HEK293 (cell line): ENCODE results near the gene ERFE.

Experiments
- CTCF ChIA-PET: fragments of 350-600 bp; formaldehyde crosslinking; extraction: SDS; loops from one replicate; lab custom pipeline; 2021; ENCODE audit warnings: antibody characterized with exemption; lab: Yijun Ruan, JAX
- POLR2A ChIA-PET: fragments of 300-600 bp; formaldehyde crosslinking; extraction: SDS; loops from one replicate; lab custom pipeline; 2020; ENCODE audit warnings: antibody characterized with exemption, inconsistent platforms; lab: Yijun Ruan, JAX
- H3K27ac ChIP-seq: fragments of 200-500 bp; sonication (Bioruptor generic); 2 replicates; pipeline ENCODE4 v1.5.1; 2014; ENCODE audit warnings: low read depth, low read length, control low read depth, inconsistent platforms; ENCODE audit errors: extremely low read depth
- H3K36me3 ChIP-seq, 2 experiments: fragments of 200-500 bp in 1 of 2; sonication (Bioruptor generic) in 1 of 2; 1 replicate in 1 of 2; 2 replicates in 1 of 2; pipeline ENCODE4 v1.5.1; 2014 to 2017; ENCODE audit warnings: inconsistent platforms in 2 of 2, low read length in 2 of 2; ENCODE audit not compliant: control insufficient read depth in 2 of 2, insufficient read depth in 1 of 2
- H3K4me1 ChIP-seq: fragments of 200-500 bp; sonication (Bioruptor generic); 2 replicates; pipeline ENCODE4 v1.5.1; 2014; ENCODE audit warnings: mild to moderate bottlenecking, low read length, inconsistent platforms; ENCODE audit not compliant: control insufficient read depth, insufficient read depth
- H3K4me3 ChIP-seq: 2 replicates; pipeline ENCODE4 v1.5.1; 2011; ENCODE audit warnings: low read depth, mild to moderate bottlenecking, control low read depth, low read length, moderate library complexity
- H3K9me3 ChIP-seq: fragments of 200-500 bp; sonication (Bioruptor generic); 2 replicates; pipeline ENCODE4 v1.5.1; 2014; ENCODE audit warnings: low read depth, low read length, inconsistent platforms; ENCODE audit not compliant: control insufficient read depth, insufficient read depth
- HOXC10 ChIP-seq: sonication (generic); formaldehyde crosslinking; IDR thresholded peaks from 2 replicates; pipeline ENCODE4 v1.8.1; 2023; ENCODE audit warnings: mild to moderate bottlenecking, missing genetic modification reagents
- KLF9 ChIP-seq: fragments of 450-650 bp; formaldehyde crosslinking; IDR thresholded peaks from 2 replicates; pipeline ENCODE4 v1.5.1; 2016; ENCODE audit warnings: missing biosample characterization, missing genetic modification characterization, low read depth
- OVOL3 ChIP-seq: fragments of 450-650 bp; formaldehyde crosslinking; IDR thresholded peaks from 2 replicates; pipeline ENCODE4 v1.5.1; 2016; ENCODE audit warnings: missing biosample characterization, missing genetic modification characterization
- SCRT2 ChIP-seq: fragments of 450-650 bp; formaldehyde crosslinking; IDR thresholded peaks from 2 replicates; pipeline ENCODE4 v1.5.1; 2016; ENCODE audit warnings: missing biosample characterization, missing genetic modification characterization
- ZFP3 ChIP-seq: fragments of 450-650 bp; formaldehyde crosslinking; IDR thresholded peaks from 2 replicates; pipeline ENCODE4 v1.5.1; 2016; ENCODE audit warnings: low read depth, missing biosample characterization, missing genetic modification characterization
- ZFP69B ChIP-seq: fragments of 450-650 bp; formaldehyde crosslinking; IDR thresholded peaks from 2 replicates; pipeline ENCODE4 v1.5.1; 2016; ENCODE audit warnings: missing biosample characterization, missing genetic modification characterization
- ZNF112 ChIP-seq: fragments of 450-650 bp; formaldehyde crosslinking; IDR thresholded peaks from 2 replicates; pipeline ENCODE4 v1.5.0; 2017; ENCODE audit warnings: missing biosample characterization, missing genetic modification characterization
- ZNF184 ChIP-seq: fragments of 450-650 bp; IDR thresholded peaks from 2 replicates; pipeline ENCODE4 v1.5.1; 2018; ENCODE audit warnings: missing biosample characterization, mild to moderate bottlenecking, missing genetic modification characterization
- ZNF211 ChIP-seq: fragments of 450-650 bp; formaldehyde crosslinking; IDR thresholded peaks from 2 replicates; pipeline ENCODE4 v1.5.1; 2016; ENCODE audit warnings: low read depth, missing biosample characterization, missing genetic modification characterization
- ZNF221 ChIP-seq: fragments of 450-650 bp; formaldehyde crosslinking; IDR thresholded peaks from 2 replicates; pipeline ENCODE4 v1.5.1; 2017; ENCODE audit warnings: missing biosample characterization, missing genetic modification characterization, borderline replicate concordance
- ZNF521 ChIP-seq: fragments of 450-650 bp; formaldehyde crosslinking; IDR thresholded peaks from 2 replicates; pipeline ENCODE4 v1.5.1; 2017; ENCODE audit warnings: missing biosample characterization, mild to moderate bottlenecking, missing genetic modification characterization
- ZNF544 ChIP-seq: fragments of 450-650 bp; formaldehyde crosslinking; IDR thresholded peaks from 2 replicates; pipeline ENCODE4 v1.5.0; 2017; ENCODE audit warnings: missing biosample characterization, missing genetic modification characterization
- ZNF561 ChIP-seq: fragments of 450-650 bp; IDR thresholded peaks from 2 replicates; pipeline ENCODE4 v1.5.1; 2018; ENCODE audit warnings: missing biosample characterization, missing genetic modification characterization, borderline replicate concordance
- ZNF664 ChIP-seq: fragments of 450-650 bp; formaldehyde crosslinking; IDR thresholded peaks from 2 replicates; pipeline ENCODE4 v1.5.1; 2016; ENCODE audit warnings: missing biosample characterization, missing genetic modification characterization
- ZNF791 ChIP-seq: fragments of 450-650 bp; formaldehyde crosslinking; IDR thresholded peaks from 2 replicates; pipeline ENCODE4 v1.5.1; 2016; ENCODE audit warnings: missing biosample characterization, missing genetic modification characterization
- TF ChIP-seq, protein P1 (sequence below): fragments of 450-650 bp; formaldehyde crosslinking; IDR thresholded peaks from 2 replicates; pipeline ENCODE4 v1.5.1; 2016; ENCODE audit warnings: missing biosample characterization, missing genetic modification characterization
- TF ChIP-seq, protein P2 (sequence below): fragments of 450-650 bp; formaldehyde crosslinking; conservative IDR thresholded peaks from 2 replicates; pipeline ENCODE4 v1.5.1; 2016; ENCODE audit warnings: low read depth, missing biosample characterization, missing genetic modification characterization
- TF ChIP-seq, protein P3 (sequence below): fragments of 450-650 bp; formaldehyde crosslinking; conservative IDR thresholded peaks from 2 replicates; pipeline ENCODE4 v1.5.1; 2016; ENCODE audit warnings: low read depth, missing biosample characterization, missing genetic modification characterization
- TF ChIP-seq, protein P4 (sequence below): fragments of 450-650 bp; formaldehyde crosslinking; IDR thresholded peaks from 2 replicates; pipeline ENCODE4 v1.5.1; 2017; ENCODE audit warnings: missing biosample characterization, missing genetic modification characterization
- TF ChIP-seq, protein P5 (sequence below): fragments of 450-650 bp; formaldehyde crosslinking; IDR thresholded peaks from 2 replicates; pipeline ENCODE4 v1.5.1; 2016; ENCODE audit warnings: missing biosample characterization, missing genetic modification characterization

ERFE gene

DNA sequence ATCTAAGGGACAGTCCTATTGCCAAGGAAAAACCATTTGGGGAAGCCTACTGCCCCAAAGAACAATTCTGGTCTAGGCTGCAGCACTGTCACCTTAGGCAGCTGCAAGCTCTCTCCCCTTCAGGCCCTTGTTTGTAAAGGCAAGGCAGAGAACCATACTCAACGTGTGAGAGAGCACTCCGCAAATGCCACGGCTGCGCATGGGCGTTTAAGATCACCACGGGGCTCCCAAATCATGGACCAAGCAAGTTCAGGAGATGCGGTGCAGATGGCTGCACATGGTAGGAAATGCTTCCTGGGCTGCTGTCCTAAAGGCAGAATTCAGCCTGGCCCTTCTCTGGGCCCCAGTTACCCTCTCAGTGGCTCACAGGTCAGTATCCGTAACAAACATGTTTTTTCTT lies 15.5 kb downstream of the ERFE start:
- H3K4me3 ChIP-seq: no peak overlapping the region
- CTCF ChIA-PET: interaction anchor here (0.6 to 0.7 kb wide), 2 partner anchors 88 to 90 kb away, joined by 3 to 5 read pairs; no protein-coding TSS in a partner anchor
- no peak overlapping the region for H3K27ac ChIP-seq
- no peaks in the 10 kb centered on the region for H3K9me3 ChIP-seq
- POLR2A ChIA-PET: interaction anchor here (0.8 kb wide), 1 partner anchor 65 kb away, joined by 3 read pairs; the partner anchor contains the start of gene HES6
- no peak for TF ChIP-seq ZNF221 (tag by site-specific recombination)
- TF ChIP-seq ZNF544: no peak
- TF ChIP-seq, protein P1, sequence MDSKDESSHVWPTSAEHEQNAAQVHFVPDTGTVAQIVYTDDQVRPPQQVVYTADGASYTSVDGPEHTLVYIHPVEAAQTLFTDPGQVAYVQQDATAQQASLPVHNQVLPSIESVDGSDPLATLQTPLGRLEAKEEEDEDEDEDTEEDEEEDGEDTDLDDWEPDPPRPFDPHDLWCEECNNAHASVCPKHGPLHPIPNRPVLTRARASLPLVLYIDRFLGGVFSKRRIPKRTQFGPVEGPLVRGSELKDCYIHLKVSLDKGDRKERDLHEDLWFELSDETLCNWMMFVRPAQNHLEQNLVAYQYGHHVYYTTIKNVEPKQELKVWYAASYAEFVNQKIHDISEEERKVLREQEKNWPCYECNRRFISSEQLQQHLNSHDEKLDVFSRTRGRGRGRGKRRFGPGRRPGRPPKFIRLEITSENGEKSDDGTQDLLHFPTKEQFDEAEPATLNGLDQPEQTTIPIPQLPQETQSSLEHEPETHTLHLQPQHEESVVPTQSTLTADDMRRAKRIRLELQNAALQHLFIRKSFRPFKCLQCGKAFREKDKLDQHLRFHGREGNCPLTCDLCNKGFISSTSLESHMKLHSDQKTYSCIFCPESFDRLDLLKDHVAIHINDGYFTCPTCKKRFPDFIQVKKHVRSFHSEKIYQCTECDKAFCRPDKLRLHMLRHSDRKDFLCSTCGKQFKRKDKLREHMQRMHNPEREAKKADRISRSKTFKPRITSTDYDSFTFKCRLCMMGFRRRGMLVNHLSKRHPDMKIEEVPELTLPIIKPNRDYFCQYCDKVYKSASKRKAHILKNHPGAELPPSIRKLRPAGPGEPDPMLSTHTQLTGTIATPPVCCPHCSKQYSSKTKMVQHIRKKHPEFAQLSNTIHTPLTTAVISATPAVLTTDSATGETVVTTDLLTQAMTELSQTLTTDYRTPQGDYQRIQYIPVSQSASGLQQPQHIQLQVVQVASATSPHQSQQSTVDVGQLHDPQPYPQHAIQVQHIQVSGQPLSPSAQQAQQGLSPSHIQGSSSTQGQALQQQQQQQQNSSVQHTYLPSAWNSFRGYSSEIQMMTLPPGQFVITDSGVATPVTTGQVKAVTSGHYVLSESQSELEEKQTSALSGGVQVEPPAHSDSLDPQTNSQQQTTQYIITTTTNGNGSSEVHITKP: no peak
- TF ChIP-seq, protein P2, sequence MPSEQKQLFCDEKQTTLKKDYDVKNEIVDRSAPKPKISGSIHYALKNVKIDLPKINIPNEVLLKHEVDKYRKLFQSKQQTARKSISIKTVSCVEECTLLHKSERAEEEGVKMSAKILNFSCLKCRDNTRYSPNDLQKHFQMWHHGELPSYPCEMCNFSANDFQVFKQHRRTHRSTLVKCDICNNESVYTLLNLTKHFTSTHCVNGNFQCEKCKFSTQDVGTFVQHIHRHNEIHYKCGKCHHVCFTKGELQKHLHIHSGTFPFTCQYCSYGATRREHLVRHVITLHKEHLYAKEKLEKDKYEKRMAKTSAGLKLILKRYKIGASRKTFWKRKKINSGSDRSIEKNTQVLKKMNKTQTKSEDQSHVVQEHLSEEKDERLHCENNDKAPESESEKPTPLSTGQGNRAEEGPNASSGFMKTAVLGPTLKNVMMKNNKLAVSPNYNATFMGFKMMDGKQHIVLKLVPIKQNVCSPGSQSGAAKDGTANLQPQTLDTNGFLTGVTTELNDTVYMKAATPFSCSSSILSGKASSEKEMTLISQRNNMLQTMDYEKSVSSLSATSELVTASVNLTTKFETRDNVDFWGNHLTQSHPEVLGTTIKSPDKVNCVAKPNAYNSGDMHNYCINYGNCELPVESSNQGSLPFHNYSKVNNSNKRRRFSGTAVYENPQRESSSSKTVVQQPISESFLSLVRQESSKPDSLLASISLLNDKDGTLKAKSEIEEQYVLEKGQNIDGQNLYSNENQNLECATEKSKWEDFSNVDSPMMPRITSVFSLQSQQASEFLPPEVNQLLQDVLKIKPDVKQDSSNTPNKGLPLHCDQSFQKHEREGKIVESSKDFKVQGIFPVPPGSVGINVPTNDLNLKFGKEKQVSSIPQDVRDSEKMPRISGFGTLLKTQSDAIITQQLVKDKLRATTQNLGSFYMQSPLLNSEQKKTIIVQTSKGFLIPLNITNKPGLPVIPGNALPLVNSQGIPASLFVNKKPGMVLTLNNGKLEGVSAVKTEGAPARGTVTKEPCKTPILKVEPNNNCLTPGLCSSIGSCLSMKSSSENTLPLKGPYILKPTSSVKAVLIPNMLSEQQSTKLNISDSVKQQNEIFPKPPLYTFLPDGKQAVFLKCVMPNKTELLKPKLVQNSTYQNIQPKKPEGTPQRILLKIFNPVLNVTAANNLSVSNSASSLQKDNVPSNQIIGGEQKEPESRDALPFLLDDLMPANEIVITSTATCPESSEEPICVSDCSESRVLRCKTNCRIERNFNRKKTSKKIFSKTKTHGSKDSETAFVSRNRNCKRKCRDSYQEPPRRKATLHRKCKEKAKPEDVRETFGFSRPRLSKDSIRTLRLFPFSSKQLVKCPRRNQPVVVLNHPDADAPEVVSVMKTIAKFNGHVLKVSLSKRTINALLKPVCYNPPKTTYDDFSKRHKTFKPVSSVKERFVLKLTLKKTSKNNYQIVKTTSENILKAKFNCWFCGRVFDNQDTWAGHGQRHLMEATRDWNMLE (tag by site-specific recombination): no peak
- no peak for TF ChIP-seq ZNF561 (tag by site-specific recombination)
- TF ChIP-seq, protein P3, sequence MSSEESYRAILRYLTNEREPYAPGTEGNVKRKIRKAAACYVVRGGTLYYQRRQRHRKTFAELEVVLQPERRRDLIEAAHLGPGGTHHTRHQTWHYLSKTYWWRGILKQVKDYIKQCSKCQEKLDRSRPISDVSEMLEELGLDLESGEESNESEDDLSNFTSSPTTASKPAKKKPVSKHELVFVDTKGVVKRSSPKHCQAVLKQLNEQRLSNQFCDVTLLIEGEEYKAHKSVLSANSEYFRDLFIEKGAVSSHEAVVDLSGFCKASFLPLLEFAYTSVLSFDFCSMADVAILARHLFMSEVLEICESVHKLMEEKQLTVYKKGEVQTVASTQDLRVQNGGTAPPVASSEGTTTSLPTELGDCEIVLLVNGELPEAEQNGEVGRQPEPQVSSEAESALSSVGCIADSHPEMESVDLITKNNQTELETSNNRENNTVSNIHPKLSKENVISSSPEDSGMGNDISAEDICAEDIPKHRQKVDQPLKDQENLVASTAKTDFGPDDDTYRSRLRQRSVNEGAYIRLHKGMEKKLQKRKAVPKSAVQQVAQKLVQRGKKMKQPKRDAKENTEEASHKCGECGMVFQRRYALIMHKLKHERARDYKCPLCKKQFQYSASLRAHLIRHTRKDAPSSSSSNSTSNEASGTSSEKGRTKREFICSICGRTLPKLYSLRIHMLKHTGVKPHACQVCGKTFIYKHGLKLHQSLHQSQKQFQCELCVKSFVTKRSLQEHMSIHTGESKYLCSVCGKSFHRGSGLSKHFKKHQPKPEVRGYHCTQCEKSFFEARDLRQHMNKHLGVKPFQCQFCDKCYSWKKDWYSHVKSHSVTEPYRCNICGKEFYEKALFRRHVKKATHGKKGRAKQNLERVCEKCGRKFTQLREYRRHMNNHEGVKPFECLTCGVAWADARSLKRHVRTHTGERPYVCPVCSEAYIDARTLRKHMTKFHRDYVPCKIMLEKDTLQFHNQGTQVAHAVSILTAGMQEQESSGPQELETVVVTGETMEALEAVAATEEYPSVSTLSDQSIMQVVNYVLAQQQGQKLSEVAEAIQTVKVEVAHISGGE (tag by site-specific recombination): no peak
- no peak for TF ChIP-seq OVOL3 (tag by site-specific recombination)
- TF ChIP-seq, protein P4, sequence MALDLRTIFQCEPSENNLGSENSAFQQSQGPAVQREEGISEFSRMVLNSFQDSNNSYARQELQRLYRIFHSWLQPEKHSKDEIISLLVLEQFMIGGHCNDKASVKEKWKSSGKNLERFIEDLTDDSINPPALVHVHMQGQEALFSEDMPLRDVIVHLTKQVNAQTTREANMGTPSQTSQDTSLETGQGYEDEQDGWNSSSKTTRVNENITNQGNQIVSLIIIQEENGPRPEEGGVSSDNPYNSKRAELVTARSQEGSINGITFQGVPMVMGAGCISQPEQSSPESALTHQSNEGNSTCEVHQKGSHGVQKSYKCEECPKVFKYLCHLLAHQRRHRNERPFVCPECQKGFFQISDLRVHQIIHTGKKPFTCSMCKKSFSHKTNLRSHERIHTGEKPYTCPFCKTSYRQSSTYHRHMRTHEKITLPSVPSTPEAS (tag by site-specific recombination): no peak
- no peak for TF ChIP-seq ZNF664 (tag by site-specific recombination)
- no peak for TF ChIP-seq ZNF184 (tag by site-specific recombination)
- TF ChIP-seq ZNF211 (tag by site-specific recombination): no peak
- no peak for TF ChIP-seq SCRT2 (tag by site-specific recombination)
- no peak for TF ChIP-seq ZNF112
- TF ChIP-seq ZNF791 (tag by site-specific recombination): no peak
- TF ChIP-seq, protein P5, sequence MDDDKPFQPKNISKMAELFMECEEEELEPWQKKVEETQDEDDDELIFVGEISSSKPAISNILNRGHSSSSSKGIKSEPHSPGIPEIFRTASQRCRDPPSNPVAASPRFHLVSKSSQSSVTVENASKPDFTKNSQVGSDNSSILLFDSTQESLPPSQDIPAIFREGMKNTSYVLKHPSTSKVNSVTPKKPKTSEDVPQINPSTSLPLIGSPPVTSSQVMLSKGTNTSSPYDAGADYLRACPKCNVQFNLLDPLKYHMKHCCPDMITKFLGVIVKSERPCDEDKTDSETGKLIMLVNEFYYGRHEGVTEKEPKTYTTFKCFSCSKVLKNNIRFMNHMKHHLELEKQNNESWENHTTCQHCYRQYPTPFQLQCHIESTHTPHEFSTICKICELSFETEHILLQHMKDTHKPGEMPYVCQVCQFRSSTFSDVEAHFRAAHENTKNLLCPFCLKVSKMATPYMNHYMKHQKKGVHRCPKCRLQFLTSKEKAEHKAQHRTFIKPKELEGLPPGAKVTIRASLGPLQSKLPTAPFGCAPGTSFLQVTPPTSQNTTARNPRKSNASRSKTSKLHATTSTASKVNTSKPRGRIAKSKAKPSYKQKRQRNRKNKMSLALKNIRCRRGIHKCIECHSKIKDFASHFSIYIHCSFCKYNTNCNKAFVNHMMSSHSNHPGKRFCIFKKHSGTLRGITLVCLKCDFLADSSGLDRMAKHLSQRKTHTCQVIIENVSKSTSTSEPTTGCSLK: no peak
- TF ChIP-seq KLF9 (tag by site-specific recombination): no peak
- no peak for TF ChIP-seq ZNF521 (tag by site-specific recombination)
- no peak for TF ChIP-seq ZFP3 (tag by site-specific recombination)
- no peak for TF ChIP-seq HOXC10 (CRISPR knock-in tag)
- no peak for TF ChIP-seq ZFP69B (tag by site-specific recombination)
- TF ChIP-seq, all 188 proteins: peak for 0
- Histone ChIP-seq H3K4me1 (0 out of 2 replicates have a peak, but pooled peaks cover 8% of the 10 kb centered on the region), H3K36me3 (peaks cover 26 to 94% of the 10 kb centered on the region in 2 experiments)
